ENCODE results near the gene LMF2. TPM values are rescaled to one million over a fixed set of nuclear protein-coding genes. Genes with fewer than 3 reads are reported as not detected.
A peak's percentile ranks its signal among the peaks of the same experiment; 100 is the strongest.

The LMF2 gene
- total and polyA plus RNA-seq, 2 of the 4 experiments (the other 2 are of a cell fraction): 16.8 to 82.6 TPM

GRCh38 chr22:50473855-50474671, 33.4 kb downstream of the LMF2 start:
- CTCF ChIA-PET: interaction anchor here (0.6 kb wide), 2 partner anchors 26 to 86 kb away, joined by 3 read pairs; no protein-coding TSS in a partner anchor
- dilution Hi-C loops (cut with HindIII; ENCODE audit: low sequenced_read_pairs, unreplicated experiment): no loop called here
- H2AK5ac ChIP-seq (ENCODE audit: low read depth, low read length): peak overlapping the region; percentile 29
- TF ChIP-seq MAFK (IDR thresholded peaks at IDR 0.05; ENCODE audit: low read depth, low read length): no peak
- TF ChIP-seq CTCF (conservative IDR thresholded peaks at IDR 0.05; ENCODE audit: low read depth, low read length): no peak
- TF ChIP-seq CEBPB (IDR thresholded peaks at IDR 0.05; ENCODE audit: low read depth, low read length): no peak
- peak; percentile 73; the same call in 1 of the 2 replicates for TF ChIP-seq POLR2A (IDR thresholded peaks at IDR 0.05; ENCODE audit: low read depth, low read length)
- TF ChIP-seq FOS (IDR thresholded peaks at IDR 0.05; ENCODE audit: low read depth, low read length): no peak
- TF ChIP-seq USF2 (IDR thresholded peaks at IDR 0.05; ENCODE audit: low read depth, low read length): no peak
- no peak for TF ChIP-seq RFX5 (IDR thresholded peaks at IDR 0.05; ENCODE audit: low read depth, low read length)
- peak; percentile 40; the same call in 1 of the 2 replicates for TF ChIP-seq BHLHE40 (IDR thresholded peaks at IDR 0.05; ENCODE audit: low read depth, low read length)
- TF ChIP-seq RCOR1 (IDR thresholded peaks at IDR 0.05; ENCODE audit: insufficient replicate concordance, low read length): no peak
- no peak for TF ChIP-seq MAZ (IDR thresholded peaks at IDR 0.05; ENCODE audit: borderline replicate concordance, low read depth, low read length)
- TF ChIP-seq MXI1 (IDR thresholded peaks at IDR 0.05; ENCODE audit: borderline replicate concordance, low read depth, low read length): peak; percentile 69
- TF ChIP-seq NFE2L2 (IDR thresholded peaks at IDR 0.05; ENCODE audit: low read depth, low read length): no peak
- TF ChIP-seq RAD21 (IDR thresholded peaks at IDR 0.05; ENCODE audit: low read length): no peak
- no peak for TF ChIP-seq ELK1 (IDR thresholded peaks at IDR 0.05; ENCODE audit: borderline replicate concordance, low read depth, low read length)

More at GRCh38 chr22:50473855-50474671, 33.4 kb downstream of the LMF2 start:
- Histone ChIP-seq H3K18ac (ENCODE audit: low read depth, low read length) (no peak overlapping the region), H2BK120ac (ENCODE audit: low read depth, low read length) (no peak overlapping the region), H3K23ac (ENCODE audit: low read depth, low read length) (peak overlapping the region; percentile 41; the same call in 1 of the 2 replicates), H3K27ac (ENCODE audit: insufficient read depth, low read length) (peak overlapping the region; percentile 53), H3K14ac (replicated peaks; ENCODE audit: low read depth, low read length) (peak overlapping the region; percentile 0; the same call in 1 of the 2 replicates), H2AK9ac (replicated peaks; ENCODE audit: low read depth, low read length, poor library complexity) (peak overlapping the region; percentile 67), H3K9me3 (ENCODE audit: control insufficient read depth, insufficient read depth, low read length) (no peaks in the 10 kb centered on the region), H3K4ac (ENCODE audit: low read depth, low read length) (no peak overlapping the region), H3K36me3 (ENCODE audit: control insufficient read depth, insufficient read depth, low read length) (peaks cover 2% of the 10 kb centered on the region; the same call in 1 of the 2 replicates), H3K4me1 (ENCODE audit: control insufficient read depth, insufficient read depth, low read length) (peaks cover 25% of the 10 kb centered on the region), H3K56ac (ENCODE audit: extremely low read depth, insufficient read depth, low read length) (no peak overlapping the region), H2BK20ac (ENCODE audit: low read depth, low read length) (no peak overlapping the region), H3K9me1 (ENCODE audit: insufficient read depth, low read length) (peaks cover 20% of the 10 kb centered on the region), H4K91ac (ENCODE audit: insufficient read depth, low read depth, low read length) (no peak overlapping the region), H3K4me3 (ENCODE audit: insufficient read depth, low read depth, low read length) (peak overlapping the region; percentile 87), H3K27me3 (ENCODE audit: control insufficient read depth, insufficient read depth, low read length) (peaks cover 4% of the 10 kb centered on the region; the same call in 1 of the 2 replicates), H2BK5ac (ENCODE audit: low read depth, low read length, poor library complexity, severe bottlenecking) (no peak overlapping the region), H2AFZ (replicated peaks; ENCODE audit: low read length, poor library complexity) (peak overlapping the region; percentile 9), H3K4me2 (ENCODE audit: low read depth, low read length) (peak overlapping the region; percentile 91), H4K5ac (ENCODE audit: low read depth, low read length) (no peak overlapping the region), H3K9ac (ENCODE audit: low read depth, low read length) (peak overlapping the region; percentile 54), H3K79me1 (ENCODE audit: low read depth in 1 of 2, low read length in 2 of 2) (peaks cover 13 to 51% of the 10 kb centered on the region in 2 experiments; a peak in 3 of 4 replicates), H4K8ac (ENCODE audit: low read depth in 2 of 2, low read length in 2 of 2) (no peak overlapping the region), H4K20me1 (ENCODE audit: insufficient read depth, low read length) (peaks cover 52% of the 10 kb centered on the region), H2BK15ac (ENCODE audit: low read depth, low read length) (no peak overlapping the region)
- no TSS peak for BruUV-seq (replicated peaks)
- POLR2A ChIA-PET (ENCODE audit: unreplicated experiment): no interaction called here
- peak; percentile 66 for ATAC-seq (ENCODE audit: low read depth)
- peak; percentile 67 for DNase-seq
- in situ Hi-C loops (cut with MboI; ENCODE audit: low sequenced_read_pairs) (no loop called here), intact Hi-C loops (cut with micrococcal nuclease) (no loop called here)
- 1% methylated on average over 16 of the region's 62 CpGs; no CpG with 5 or more reads in 1 of the 2 experiments for WGBS, 2 experiments (ENCODE audit: extremely low coverage in 2 of 2, insufficient read length in 1 of 2)

Measured in IMR-90 (cell line).